Measurements from ENCODE around the gene COL4A1.

The COL4A1 gene

DNA sequence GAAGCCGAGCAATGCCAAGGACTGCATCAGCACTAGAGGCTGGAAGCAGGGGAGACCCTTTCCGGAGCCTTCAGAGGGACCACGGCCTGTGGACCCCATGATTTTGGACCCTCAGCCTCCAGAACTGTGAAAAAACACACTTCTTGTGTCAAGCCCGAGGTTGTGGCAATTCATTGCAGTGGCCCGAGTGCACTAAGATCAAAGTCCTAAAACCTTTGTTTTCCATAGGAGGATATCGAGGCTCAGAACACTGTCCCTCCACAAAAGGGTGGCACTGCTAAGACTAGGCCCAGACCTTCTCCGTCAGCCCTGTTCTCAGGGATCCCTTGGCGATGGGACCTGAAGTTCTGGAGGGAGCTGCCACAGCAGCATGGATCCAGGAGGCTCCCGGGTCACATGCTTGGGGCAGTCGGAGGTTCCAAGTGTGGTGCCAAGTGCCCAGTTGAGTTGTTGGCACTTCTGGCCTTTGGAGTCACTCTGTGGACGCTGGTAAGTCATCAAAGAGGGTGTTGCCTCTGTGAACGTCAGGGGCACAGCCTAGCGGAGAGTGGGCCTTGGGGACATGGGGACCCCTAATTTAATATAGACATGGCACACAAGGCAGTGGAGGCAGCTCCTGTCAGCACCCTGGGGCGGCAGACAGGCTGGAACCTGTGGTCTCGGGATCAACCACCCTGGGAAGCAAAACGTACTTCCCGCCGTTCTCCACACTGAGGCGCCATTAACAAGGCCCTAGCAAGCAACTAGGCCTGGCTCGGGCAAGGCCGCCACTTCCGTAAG lies 199.2 kb downstream of the COL4A1 start:
- no peak for DNase-seq

DNA sequence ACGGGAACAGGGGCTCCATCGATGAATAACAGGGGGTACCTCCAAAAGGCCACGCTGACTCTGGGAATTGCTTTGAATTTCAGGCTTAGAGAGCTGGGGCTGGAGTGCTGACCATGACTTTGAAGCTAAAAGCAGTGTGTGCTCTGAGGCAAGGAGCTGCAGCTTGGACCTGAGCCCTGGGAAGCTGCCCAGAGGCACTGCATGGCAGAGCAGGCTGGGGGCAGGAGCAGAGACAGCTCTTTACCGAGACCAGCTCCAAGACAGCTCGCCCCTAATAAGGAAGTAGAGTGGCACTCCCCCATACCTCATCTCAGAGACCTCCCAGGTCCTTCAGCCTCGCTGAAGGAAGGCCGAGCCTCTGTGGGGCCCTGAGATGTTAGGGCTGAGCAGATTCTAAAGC lies 200.2 kb downstream of the COL4A1 start:
- DNase-seq = no peak

DNA sequence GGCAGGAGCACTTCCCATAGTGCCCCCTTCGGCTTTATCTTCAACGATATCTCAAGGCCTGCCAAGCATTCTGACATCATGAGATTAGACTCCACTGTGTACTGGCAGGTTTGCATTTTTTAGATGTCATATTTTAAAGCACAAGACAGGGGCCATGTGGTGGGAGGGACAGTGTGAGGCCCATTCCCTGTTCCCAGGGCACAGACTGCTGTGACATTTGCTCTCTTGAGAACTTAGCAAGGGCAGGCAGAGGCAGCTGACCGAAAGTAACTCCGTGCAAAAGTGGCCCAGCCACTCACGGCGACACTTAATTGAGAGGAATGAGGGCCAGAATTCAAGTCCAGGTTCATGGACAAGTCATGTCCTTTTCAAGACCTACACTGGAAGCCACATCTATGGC lies 201.8 kb downstream of the COL4A1 start:
- no peak for DNase-seq

DNA sequence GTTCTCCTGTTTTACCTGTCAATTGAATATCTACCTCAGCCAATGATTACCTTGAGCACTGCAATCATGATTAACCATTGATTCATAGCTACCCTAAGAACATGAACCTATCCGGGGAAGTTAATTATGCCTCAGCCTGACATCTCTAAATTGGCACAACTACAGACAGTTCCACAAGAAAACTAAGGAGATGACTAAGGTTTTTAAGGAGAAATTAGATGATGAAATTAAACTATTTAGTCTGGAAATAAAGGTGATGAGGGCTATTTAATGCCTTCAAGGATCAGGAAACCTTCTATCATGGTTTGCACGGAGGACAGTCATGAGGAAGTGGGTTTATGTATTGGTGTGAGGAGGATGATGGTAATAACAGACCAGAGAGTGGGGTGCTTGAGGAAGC lies 203.4 kb downstream of the COL4A1 start:
- DNase-seq = no peak

DNA sequence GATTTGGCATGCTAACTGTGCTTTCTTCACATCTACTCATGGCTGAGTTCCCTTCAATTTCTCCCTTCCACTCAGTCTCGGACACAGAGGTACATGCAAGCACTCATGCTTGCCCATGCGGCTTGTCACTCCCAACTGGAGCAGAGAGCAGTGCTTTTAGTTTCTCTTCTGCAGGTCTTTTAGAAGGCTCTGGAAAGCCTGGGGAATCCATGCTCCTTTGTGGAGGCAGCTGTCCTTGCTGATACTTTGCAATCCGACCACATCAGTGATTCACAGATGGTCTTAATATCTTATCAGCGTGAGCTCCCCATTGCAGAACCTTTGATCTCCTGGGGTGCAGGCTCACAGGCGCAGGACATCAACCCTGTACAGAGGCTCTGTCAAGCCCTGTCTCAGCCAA lies 203.9 kb downstream of the COL4A1 start:
- DNase-seq = no peak

DNA sequence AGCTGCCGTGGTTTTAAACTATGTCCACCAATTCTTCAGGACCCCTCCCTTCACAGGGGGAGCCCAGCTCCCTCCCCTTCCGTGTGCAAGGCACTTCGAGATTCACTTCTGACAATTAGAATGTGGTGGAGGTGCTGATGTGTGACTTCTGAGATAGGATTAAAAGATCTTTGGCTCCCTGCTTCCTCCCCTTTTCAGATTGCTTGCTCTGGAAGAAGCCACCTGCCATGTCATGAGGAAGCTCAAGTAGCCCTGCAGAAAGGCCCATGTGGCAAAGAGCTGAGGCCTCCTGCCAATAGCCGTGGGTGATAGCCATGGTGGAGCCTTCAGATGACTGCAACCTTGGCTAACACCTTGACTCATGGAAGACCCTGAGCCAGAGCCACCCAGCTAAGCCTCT lies 204.9 kb downstream of the COL4A1 start:
- DNase-seq = no peak

DNA sequence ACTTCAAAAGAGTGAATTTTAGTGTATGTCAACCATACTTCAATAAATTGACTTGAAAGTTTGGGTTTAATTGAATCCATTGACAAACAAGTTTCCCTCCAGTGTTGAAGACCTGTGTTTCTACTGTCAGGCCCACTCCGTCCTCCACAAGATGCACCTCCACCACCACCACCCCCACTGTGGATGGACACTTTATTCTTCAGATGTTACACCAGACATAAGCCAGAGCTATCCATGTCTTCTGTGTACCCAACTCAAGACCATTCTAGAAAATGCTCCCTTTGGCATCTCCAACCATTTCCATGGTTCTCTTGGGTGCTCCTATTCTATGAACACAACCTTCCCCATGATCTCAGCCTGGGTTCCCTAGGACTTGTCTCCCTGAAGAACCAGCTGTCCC lies 207.0 kb downstream of the COL4A1 start:
- no peak for DNase-seq
